Ectodermal cell (in vitro differentiated cells): ENCODE measurements around the gene PCBD2.
"Not testable (repeated sequence)": the region's sequence is repeated elsewhere in the genome, so short reads cannot be mapped to it uniquely, and the experiment has no call there.

Experiments
- H3K27ac ChIP-seq: 2 replicates; pipeline ENCODE4 v1.7.0; 2013; ENCODE audit warnings: mild to moderate bottlenecking, low read depth, low read length; ENCODE audit not compliant: insufficient read depth, poor library complexity, severe bottlenecking
- H3K27me3 ChIP-seq: 2 replicates; pipeline ENCODE4 v1.7.0; 2013; ENCODE audit warnings: mild to moderate bottlenecking, low read length; ENCODE audit not compliant: insufficient read depth, control insufficient read depth, poor library complexity, severe bottlenecking
- H3K36me3 ChIP-seq: one replicate; pipeline ENCODE4 v1.7.0; 2013; ENCODE audit warnings: low read length; ENCODE audit not compliant: control insufficient read depth, insufficient read depth
- H3K4me1 ChIP-seq: one replicate; pipeline ENCODE4 v1.7.0; 2013; ENCODE audit warnings: low read length; ENCODE audit not compliant: control insufficient read depth, insufficient read depth
- H3K4me3 ChIP-seq: 2 replicates; pipeline ENCODE4 v1.7.0; 2013; ENCODE audit warnings: low read depth, low read length, control low read depth; ENCODE audit not compliant: insufficient read depth
- H3K9me3 ChIP-seq: 2 replicates; pipeline ENCODE4 v1.7.0; 2013; ENCODE audit warnings: mild to moderate bottlenecking, low read length, moderate library complexity; ENCODE audit not compliant: control insufficient read depth
- WGBS, 2 experiments: methylation state at CpG; one replicate each; pipeline ENCODE4 v1.1.7; 2013; ENCODE audit warnings: missing lambda C conversion rate in 2 of 2; 5-methylcytosine and 5-hydroxymethylcytosine counted together

The PCBD2 gene

GRCh38 chr5:134906811-134907210, 1.9 kb downstream of the PCBD2 start:
- WGBS, 2 experiments = 87 to 88% methylated on average over 1 of the region's 1 CpG
- Histone ChIP-seq H3K4me1 (no peaks in the 10 kb centered on the region), H3K27ac (no peak overlapping the region), H3K27me3 (no peaks in the 10 kb centered on the region), H3K36me3 (no peaks in the 10 kb centered on the region), H3K9me3 (no peaks in the 10 kb centered on the region), H3K4me3 (no peak overlapping the region)

- 87 to 93% methylated on average over 2 of the region's 2 CpGs for WGBS, 2 experiments
Observed at GRCh38 chr5:134910752-134911151, 5.8 kb downstream of the PCBD2 start.

GRCh38 chr5:134911285-134912206, 6.6 kb downstream of the PCBD2 start:
- Histone ChIP-seq H3K27me3 (no peaks in the 10 kb centered on the region), H3K4me1 (no peaks in the 10 kb centered on the region), H3K9me3 (no peaks in the 10 kb centered on the region), H3K36me3 (no peaks in the 10 kb centered on the region), H3K4me3 (no peak overlapping the region), H3K27ac (no peak overlapping the region)
- 87 to 92% methylated on average over 8 of the region's 8 CpGs for WGBS, 2 experiments

More at GRCh38 chr5:134910752-134911151, 5.8 kb downstream of the PCBD2 start:
- H3K36me3 ChIP-seq, H3K4me3 ChIP-seq, H3K27me3 ChIP-seq, H3K4me1 ChIP-seq, H3K9me3 ChIP-seq, H3K27ac ChIP-seq: not testable (repeated sequence)

- Histone ChIP-seq H3K27me3 (no peaks in the 10 kb centered on the region), H3K4me1 (no peaks in the 10 kb centered on the region), H3K4me3 (no peak overlapping the region), H3K36me3 (no peaks in the 10 kb centered on the region), H3K27ac (no peak overlapping the region), H3K9me3 (no peaks in the 10 kb centered on the region)
- WGBS, 2 experiments = 91 to 93% methylated on average over 3 of the region's 3 CpGs
Observed at GRCh38 chr5:134913254-134913653, 8.3 kb downstream of the PCBD2 start.

- no peak overlapping the region for H3K4me3 ChIP-seq
- no peaks in the 10 kb centered on the region for H3K36me3 ChIP-seq
- no peaks in the 10 kb centered on the region for H3K4me1 ChIP-seq
- no peak overlapping the region for H3K27ac ChIP-seq
- no peaks in the 10 kb centered on the region for H3K9me3 ChIP-seq
- 95 to 100% methylated on average over 1 of the region's 1 CpG for WGBS, 2 experiments
- H3K27me3 ChIP-seq = no peaks in the 10 kb centered on the region
Observed at GRCh38 chr5:134913795-134914194, 8.9 kb downstream of the PCBD2 start.

- no peaks in the 10 kb centered on the region for H3K36me3 ChIP-seq
- WGBS, 2 experiments = 83 to 88% methylated on average over 10 of the region's 10 CpGs
- H3K4me1 ChIP-seq = no peaks in the 10 kb centered on the region
Observed at GRCh38 chr5:134917070-134917815, 12.3 kb downstream of the PCBD2 start.

GRCh38 chr5:134918861-134919260, 13.9 kb downstream of the PCBD2 start:
- no peak overlapping the region for H3K4me3 ChIP-seq
- WGBS, 2 experiments = 97 to 100% methylated on average over 3 of the region's 3 CpGs
- H3K27me3 ChIP-seq = no peaks in the 10 kb centered on the region
- H3K36me3 ChIP-seq = no peaks in the 10 kb centered on the region
- no peaks in the 10 kb centered on the region for H3K9me3 ChIP-seq
- H3K4me1 ChIP-seq = no peaks in the 10 kb centered on the region
- H3K27ac ChIP-seq = no peak overlapping the region

More at GRCh38 chr5:134917070-134917815, 12.3 kb downstream of the PCBD2 start:
- Histone ChIP-seq H3K27me3 (no peaks in the 10 kb centered on the region), H3K4me3 (no peak overlapping the region), H3K9me3 (no peaks in the 10 kb centered on the region), H3K27ac (no peak overlapping the region)

- Histone ChIP-seq H3K4me1 (no peaks in the 10 kb centered on the region), H3K27ac (no peak overlapping the region), H3K9me3 (no peaks in the 10 kb centered on the region), H3K27me3 (no peaks in the 10 kb centered on the region), H3K4me3 (no peak overlapping the region), H3K36me3 (no peaks in the 10 kb centered on the region)
- 94% methylated on average over 9 of the region's 9 CpGs for WGBS, 2 experiments
Observed at GRCh38 chr5:134920848-134921575, 16.1 kb downstream of the PCBD2 start.

GRCh38 chr5:134932508-134932907, 27.6 kb downstream of the PCBD2 start:
- Histone ChIP-seq H3K9me3 (no peaks in the 10 kb centered on the region), H3K4me3 (no peak overlapping the region), H3K27me3 (no peaks in the 10 kb centered on the region), H3K36me3 (no peaks in the 10 kb centered on the region), H3K27ac (no peak overlapping the region), H3K4me1 (no peaks in the 10 kb centered on the region)
- WGBS, 2 experiments = 92% methylated on average over 3 of the region's 3 CpGs

GRCh38 chr5:134934202-134934601, 29.3 kb downstream of the PCBD2 start:
- Histone ChIP-seq H3K27ac (no peak overlapping the region), H3K4me1 (peaks cover 4% of the 10 kb centered on the region), H3K36me3 (no peaks in the 10 kb centered on the region), H3K4me3 (no peak overlapping the region), H3K9me3 (no peaks in the 10 kb centered on the region), H3K27me3 (no peaks in the 10 kb centered on the region)
- WGBS, 2 experiments = 93 to 98% methylated on average over 3 to 5 of the region's 5 CpGs
